ENCODE measurements around the gene HUNK.

HUNK gene

GRCh38 chr21:32007456-32007855, 134.6 kb downstream of the HUNK start:
- Histone ChIP-seq H3K79me2 (ENCODE audit: control insufficient read depth, low read length) (no peaks in the 10 kb centered on the region), H3K4me1 (ENCODE audit: control insufficient read depth, low read length) (no peaks in the 10 kb centered on the region), H3F3A (ENCODE audit: control insufficient read depth, insufficient read depth) (no peaks in the 10 kb centered on the region), H3K9me3 (ENCODE audit: control insufficient read depth, insufficient read depth, low read length) (no peaks in the 10 kb centered on the region), H3K4me3 (ENCODE audit: low read length) (no peak overlapping the region), H4K20me1 (ENCODE audit: control insufficient read depth, insufficient read depth, low read depth, low read length) (no peaks in the 10 kb centered on the region), H3K27me3 (ENCODE audit: control insufficient read depth, low read length) (no peaks in the 10 kb centered on the region), H3K36me3 (ENCODE audit: control insufficient read depth, low read length) (no peaks in the 10 kb centered on the region), H3K4me2 (ENCODE audit: low read length) (no peak overlapping the region), H3K9me2 (replicated peaks; ENCODE audit: control insufficient read depth, low read length) (no peaks in the 10 kb centered on the region), H3K27ac (ENCODE audit: low read depth, low read length) (no peak overlapping the region)
- TF ChIP-seq CTCF (IDR thresholded peaks at IDR 0.05; ENCODE audit: low read depth, low read length, poor library complexity, severe bottlenecking) = no peak

- Histone ChIP-seq H3K79me2 (ENCODE audit: control insufficient read depth, low read length) (no peaks in the 10 kb centered on the region), H3K9me2 (replicated peaks; ENCODE audit: control insufficient read depth, low read length) (no peaks in the 10 kb centered on the region), H3F3A (ENCODE audit: control insufficient read depth, insufficient read depth) (no peaks in the 10 kb centered on the region), H4K20me1 (ENCODE audit: control insufficient read depth, insufficient read depth, low read depth, low read length) (no peaks in the 10 kb centered on the region), H3K27ac (ENCODE audit: low read depth, low read length) (no peak overlapping the region), H3K27me3 (ENCODE audit: control insufficient read depth, low read length) (no peaks in the 10 kb centered on the region), H3K4me3 (ENCODE audit: low read length) (no peak overlapping the region), H3K36me3 (ENCODE audit: control insufficient read depth, low read length) (no peaks in the 10 kb centered on the region), H3K4me2 (ENCODE audit: low read length) (no peak overlapping the region), H3K4me1 (ENCODE audit: control insufficient read depth, low read length) (no peaks in the 10 kb centered on the region), H3K9me3 (ENCODE audit: control insufficient read depth, insufficient read depth, low read length) (no peaks in the 10 kb centered on the region)
- TF ChIP-seq EZH2phosphoT487 (IDR thresholded peaks at IDR 0.05; ENCODE audit: borderline replicate concordance, low read length) (no peak), CTCF (IDR thresholded peaks at IDR 0.05; ENCODE audit: low read depth, low read length, poor library complexity, severe bottlenecking) (no peak)
Measured at GRCh38 chr21:32008714-32009113, 135.9 kb downstream of the HUNK start.

GRCh38 chr21:32009263-32009662, 136.4 kb downstream of the HUNK start:
- Histone ChIP-seq H3K27ac (ENCODE audit: low read depth, low read length) (no peak overlapping the region), H3K27me3 (ENCODE audit: control insufficient read depth, low read length) (no peaks in the 10 kb centered on the region), H3K9me2 (replicated peaks; ENCODE audit: control insufficient read depth, low read length) (no peaks in the 10 kb centered on the region), H3F3A (ENCODE audit: control insufficient read depth, insufficient read depth) (no peaks in the 10 kb centered on the region), H3K9me3 (ENCODE audit: control insufficient read depth, insufficient read depth, low read length) (no peaks in the 10 kb centered on the region), H3K4me3 (ENCODE audit: low read length) (no peak overlapping the region), H3K4me1 (ENCODE audit: control insufficient read depth, low read length) (no peaks in the 10 kb centered on the region), H4K20me1 (ENCODE audit: control insufficient read depth, insufficient read depth, low read depth, low read length) (no peaks in the 10 kb centered on the region), H3K79me2 (ENCODE audit: control insufficient read depth, low read length) (no peaks in the 10 kb centered on the region), H3K4me2 (ENCODE audit: low read length) (no peak overlapping the region), H3K36me3 (ENCODE audit: control insufficient read depth, low read length) (no peaks in the 10 kb centered on the region)
- no peak for TF ChIP-seq EZH2phosphoT487 (IDR thresholded peaks at IDR 0.05; ENCODE audit: borderline replicate concordance, low read length)
- TF ChIP-seq CTCF (IDR thresholded peaks at IDR 0.05; ENCODE audit: low read depth, low read length, poor library complexity, severe bottlenecking) = no peak

All from DOHH2 (cell line).